Epithelial cell of esophagus (primary cell): Measurements from ENCODE around the gene HRH2.
"Not testable (repeated sequence)": the region's sequence is repeated elsewhere in the genome, so short reads cannot be mapped to it uniquely, and the experiment has no call there.

ENCODE experiments used
- DNase-seq: peaks from one replicate; pipeline ENCODE4 v3.0.0; 2010; ENCODE audit warnings: low read depth
- H3K4me3 ChIP-seq: 2 replicates; pipeline ENCODE4 v1.5.1; 2011; ENCODE audit warnings: mild to moderate bottlenecking, low read length, control low read depth
- CTCF ChIP-seq: IDR thresholded peaks from 2 replicates; pipeline ENCODE4 v1.5.1; 2011; ENCODE audit warnings: low read depth, mild to moderate bottlenecking, low read length, control low read depth, inconsistent platforms; ENCODE audit not compliant: insufficient read depth; ENCODE audit errors: missing control alignments

HRH2 gene

GRCh38 chr5:175640106-175640775, 17.6 kb upstream of the HRH2 start:
- no peak for TF ChIP-seq CTCF
- H3K4me3 ChIP-seq: no peak overlapping the region
- DNase-seq: no peak

- no peak for DNase-seq
- H3K4me3 ChIP-seq: no peak overlapping the region
- no peak for TF ChIP-seq CTCF
These were observed 14.9 kb upstream of the HRH2 start for GRCh38 chr5:175642998-175643397.

- DNase-seq: no peak
- TF ChIP-seq CTCF: no peak
- H3K4me3 ChIP-seq: no peak overlapping the region
These were observed 11.6 kb upstream of the HRH2 start for GRCh38 chr5:175646251-175646650.

- no peak for TF ChIP-seq CTCF
- H3K4me3 ChIP-seq: no peak overlapping the region
- no peak for DNase-seq
These were observed 7.9 kb upstream of the HRH2 start for GRCh38 chr5:175649967-175650366.

- not testable (repeated sequence) for H3K4me3 ChIP-seq
These were observed 7.3 kb upstream of the HRH2 start for GRCh38 chr5:175650430-175651205.

GRCh38 chr5:175652741-175653663, 4.9 kb upstream of the HRH2 start:
- no peak for DNase-seq
- TF ChIP-seq CTCF: no peak
- no peak overlapping the region for H3K4me3 ChIP-seq

More at GRCh38 chr5:175650430-175651205, 7.3 kb upstream of the HRH2 start:
- DNase-seq: not testable (repeated sequence)

GRCh38 chr5:175653763-175654162, 4.1 kb upstream of the HRH2 start:
- no peak overlapping the region for H3K4me3 ChIP-seq
- no peak for TF ChIP-seq CTCF
- no peak for DNase-seq
